Sigmoid colon (tissue), 7 donors: Measurements from ENCODE around the gene PCED1B. TPM values are rescaled to one million over a fixed set of nuclear protein-coding genes. Genes with fewer than 3 reads are reported as not detected.

ENCODE experiments used
- DNase-seq: peaks from one replicate; pipeline ENCODE4 v3.0.0-alpha.2; 2019
- H3K27ac ChIP-seq, 4 donors: fragments of 200-600 bp; sonication (generic); one replicate each; pipeline ENCODE4 v1.5.1; 2016 to 2019; ENCODE audit warnings: mild to moderate bottlenecking in 1 of 4
- H3K27me3 ChIP-seq, 3 donors: fragments of 200-600 bp; sonication (generic); one replicate each; pipeline ENCODE4 v1.5.1; 2019; ENCODE audit warnings: mild to moderate bottlenecking in 1 of 3
- H3K36me3 ChIP-seq, 4 donors: fragments of 200-600 bp; sonication (generic); one replicate each; pipeline ENCODE4 v1.5.1; 2016 to 2019
- H3K4me1 ChIP-seq, 4 donors: fragments of 200-600 bp; sonication (generic); one replicate each; pipeline ENCODE4 v1.5.1; 2017 to 2019
- H3K4me3 ChIP-seq, 4 donors: fragments of 200-600 bp; sonication (generic); one replicate each; pipeline ENCODE4 v1.5.1; 2017 to 2019; ENCODE audit warnings: mild to moderate bottlenecking in 2 of 4, moderate library complexity in 1 of 4
- H3K9me3 ChIP-seq, 4 donors: fragments of 200-600 bp in 3 of 4; sonication (generic) in 3 of 4; one replicate each; pipeline versions ENCODE4 v1.5.1 to v1.6.1; 2013 to 2019
- CTCF ChIP-seq, 4 experiments: fragments of 450-650 bp in 3 of 4; fragments of 200-600 bp in 1 of 4; IDR thresholded peaks; one replicate each; pipeline ENCODE4 v1.5.1; 2016 to 2019; ENCODE audit warnings: antibody characterized with exemption in 4 of 4, mild to moderate bottlenecking in 3 of 4, moderate library complexity in 2 of 4
- EP300 ChIP-seq, 4 donors: sonication (generic); formaldehyde crosslinking; IDR thresholded peaks; one replicate each; pipeline ENCODE4 v1.6.1; 2017; ENCODE audit warnings: antibody characterized with exemption in 4 of 4
- POLR2A ChIP-seq, 2 donors: fragments of 450-650 bp; IDR thresholded peaks; one replicate each; pipeline ENCODE4 v1.6.1; 2016; ENCODE audit warnings: antibody characterized with exemption in 2 of 2, mild to moderate bottlenecking in 2 of 2, moderate library complexity in 2 of 2
- POLR2AphosphoS5 ChIP-seq, 4 donors: sonication (generic); formaldehyde crosslinking; IDR thresholded peaks; one replicate each; pipeline ENCODE4 v1.6.1; 2017; ENCODE audit warnings: antibody characterized with exemption in 4 of 4
- WGBS, 2 donors: extraction: QIAGEN DNeasy Blood & Tissue Kit; methylation state at CpG; one replicate each; pipeline ENCODE4 v1.1.7; 2013; 5-methylcytosine and 5-hydroxymethylcytosine counted together
- intact Hi-C: fragments of 100-400 bp; cut with DNase I; formaldehyde crosslinking; loops from one replicate; pipeline ENCODE4 v1.15.1; 2023
- polyA plus RNA-seq, 3 donors: library from polyadenylated mRNA; stranded (reverse); fragments of 200-250 nt; gene quantifications; one replicate each; pipeline ENCODE4 v1.2.3, GENCODE V29; 2013
- total RNA-seq, 4 donors: library from RNA; depleted of rRNA; stranded (reverse); fragments of >200 nt; gene quantifications; one replicate each; pipeline ENCODE4 v1.1.0, GENCODE V29; 2016
- donor health status: healthy with polysubstance abuse.
- donor health status: Bipolar disorder and iron deficiency.
- donor health status: healthy.

PCED1B gene
- total and polyA plus RNA-seq, 7 donors, result 1.2 to 11.9 (median 5.7) TPM

GRCh38 chr12:47147739-47148138 lies 68.3 kb downstream of the PCED1B start:
- intact Hi-C loops, result no loop called here
- Histone ChIP-seq H3K9me3 (no peaks in the 10 kb centered on the region), H3K27me3 (no peaks in the 10 kb centered on the region), H3K4me3 (no peak overlapping the region), H3K27ac (peak overlapping the region in 2 of 4 donors; percentile 7 to 15), H3K36me3 (no peaks in the 10 kb centered on the region), H3K4me1 (peaks cover 0 to 6% (median 3%) of the 10 kb centered on the region in 4 donors)
- no peak for TF ChIP-seq CTCF (IDR thresholded peaks at IDR 0.05)
- TF ChIP-seq POLR2A (IDR thresholded peaks at IDR 0.05), result no peak
- TF ChIP-seq EP300 (IDR thresholded peaks at IDR 0.05), result no peak
- no peak for TF ChIP-seq POLR2AphosphoS5 (IDR thresholded peaks at IDR 0.05)
- DNase-seq, result no peak
- WGBS, 2 donors, result 85 to 86% methylated on average over 2 of the region's 2 CpGs

- no peak for TF ChIP-seq POLR2A (IDR thresholded peaks at IDR 0.05)
- TF ChIP-seq POLR2AphosphoS5 (IDR thresholded peaks at IDR 0.05), result no peak
- TF ChIP-seq EP300 (IDR thresholded peaks at IDR 0.05), result no peak
- no peak for TF ChIP-seq CTCF (IDR thresholded peaks at IDR 0.05)
- Histone ChIP-seq H3K27ac (peak overlapping the region in 2 of 4 donors; percentile 7 to 24), H3K36me3 (no peaks in the 10 kb centered on the region), H3K27me3 (no peaks in the 10 kb centered on the region), H3K4me1 (peaks cover 0 to 6% (median 3%) of the 10 kb centered on the region in 4 donors), H3K4me3 (no peak overlapping the region), H3K9me3 (no peaks in the 10 kb centered on the region)
- intact Hi-C loops, result no loop called here
- 75 to 91% methylated on average over 3 of the region's 3 CpGs for WGBS, 2 donors
- no peak for DNase-seq
Measured at GRCh38 chr12:47149146-47149545, 69.7 kb downstream of the PCED1B start.

GRCh38 chr12:47152095-47152494 lies 72.7 kb downstream of the PCED1B start:
- intact Hi-C loops, result loop anchor here (5.0 kb wide), 1 partner anchor 40 kb away; no protein-coding TSS in a partner anchor
- TF ChIP-seq POLR2AphosphoS5 (IDR thresholded peaks at IDR 0.05) (no peak), POLR2A (IDR thresholded peaks at IDR 0.05) (no peak), EP300 (IDR thresholded peaks at IDR 0.05) (no peak), CTCF (IDR thresholded peaks at IDR 0.05) (no peak)
- Histone ChIP-seq H3K9me3 (no peaks in the 10 kb centered on the region), H3K4me1 (peaks cover 0 to 24% (median 13%) of the 10 kb centered on the region in 4 donors), H3K27ac (no peak overlapping the region), H3K36me3 (no peaks in the 10 kb centered on the region), H3K4me3 (no peak overlapping the region), H3K27me3 (no peaks in the 10 kb centered on the region)
- no peak for DNase-seq
- 78 to 93% methylated on average over 1 of the region's 1 CpG for WGBS, 2 donors

GRCh38 chr12:47155457-47156166 lies 76.2 kb downstream of the PCED1B start:
- H3K36me3 ChIP-seq, result no peaks in the 10 kb centered on the region
- H3K27ac ChIP-seq, result peak overlapping the region; percentile 10 to 67 (median 40)
- DNase-seq, result no peak
- no peaks in the 10 kb centered on the region for H3K27me3 ChIP-seq
- H3K9me3 ChIP-seq, result no peaks in the 10 kb centered on the region
- H3K4me3 ChIP-seq, result no peak overlapping the region
- whole genome bisulfite sequencing, 2 donors, result 79 to 91% methylated on average over 3 of the region's 3 CpGs
- H3K4me1 ChIP-seq, result peaks cover 0 to 19% (median 10%) of the 10 kb centered on the region in 4 donors
- peak in 2 of 4 donors; percentile 17 to 31 for TF ChIP-seq POLR2AphosphoS5 (IDR thresholded peaks at IDR 0.05)
- TF ChIP-seq CTCF (IDR thresholded peaks at IDR 0.05), result no peak
- no peak for TF ChIP-seq POLR2A (IDR thresholded peaks at IDR 0.05)
- no peak for TF ChIP-seq EP300 (IDR thresholded peaks at IDR 0.05)
- intact Hi-C loops, result loop anchor here (5.0 kb wide), 1 partner anchor 48 kb away; no protein-coding TSS in a partner anchor
